HepG2 (cell line): ENCODE data around the gene PNMA3. TPM values are rescaled to one million over a fixed set of nuclear protein-coding genes. Genes with fewer than 3 reads are reported as not detected.

ENCODE experiments used
- CEBPG ChIP-seq: IDR thresholded peaks from 2 replicates; pipeline ENCODE4 v1.6.1; 2016
- ESRRA ChIP-seq: sonication (generic); formaldehyde crosslinking; IDR thresholded peaks from 2 replicates; pipeline ENCODE4 v1.5.1; 2020; ENCODE audit warnings: mild to moderate bottlenecking, low read depth, missing genetic modification reagents
- FOXP4 ChIP-seq: sonication (generic); formaldehyde crosslinking; IDR thresholded peaks from 2 replicates; pipeline ENCODE4 v1.4.0; 2020; ENCODE audit warnings: missing genetic modification reagents
- HMGXB4 ChIP-seq, 2 experiments: sonication (generic) in 1 of 2; formaldehyde crosslinking in 1 of 2; IDR thresholded peaks; 2 replicates each; pipeline versions ENCODE4 v1.4.0 to v1.6.1; 2018 to 2020; ENCODE audit warnings: missing genetic modification reagents in 2 of 2, borderline replicate concordance in 1 of 2, low read depth in 1 of 2, mild to moderate bottlenecking in 1 of 2, missing biosample characterization in 1 of 2
- POGZ ChIP-seq: sonication (generic); formaldehyde crosslinking; IDR thresholded peaks from 2 replicates; pipeline ENCODE4 v1.4.0; 2020; ENCODE audit warnings: mild to moderate bottlenecking, missing genetic modification reagents
- RERE ChIP-seq: IDR thresholded peaks from 2 replicates; pipeline ENCODE4 v1.6.1; 2016; ENCODE audit warnings: low read depth, missing genetic modification reagents, missing compliant biosample characterization
- REXO4 ChIP-seq: sonication (generic); formaldehyde crosslinking; IDR thresholded peaks from 2 replicates; pipeline ENCODE4 v1.8.0; 2022; ENCODE audit warnings: missing genetic modification reagents, mild to moderate bottlenecking, borderline replicate concordance
- SMARCE1 ChIP-seq: fragments of 450-650 bp; IDR thresholded peaks from 2 replicates; pipeline ENCODE4 v1.6.1; 2017; ENCODE audit warnings: borderline replicate concordance
- SOX5 ChIP-seq: IDR thresholded peaks from 2 replicates; pipeline ENCODE4 v1.6.1; 2016; ENCODE audit warnings: borderline replicate concordance
- TOPORS ChIP-seq: sonication (generic); formaldehyde crosslinking; IDR thresholded peaks from 2 replicates; pipeline ENCODE4 v1.8.0; 2023; ENCODE audit warnings: mild to moderate bottlenecking, missing genetic modification reagents
- XBP1 ChIP-seq: sonication (generic); formaldehyde crosslinking; IDR thresholded peaks from 2 replicates; pipeline ENCODE4 v1.5.0; 2020; ENCODE audit warnings: missing genetic modification reagents
- ZNF432 ChIP-seq: sonication (generic); formaldehyde crosslinking; IDR thresholded peaks from 2 replicates; pipeline ENCODE4 v1.5.0; 2020; ENCODE audit warnings: missing genetic modification reagents, mild to moderate bottlenecking, borderline replicate concordance
- ZNF550 ChIP-seq: sonication (generic); formaldehyde crosslinking; IDR thresholded peaks from 2 replicates; pipeline ENCODE4 v1.4.0; 2020; ENCODE audit warnings: mild to moderate bottlenecking, missing genetic modification reagents, borderline replicate concordance
- ZNF570 ChIP-seq: sonication (generic); formaldehyde crosslinking; IDR thresholded peaks from 2 replicates; pipeline ENCODE4 v1.4.0; 2020; ENCODE audit warnings: mild to moderate bottlenecking, missing genetic modification reagents, borderline replicate concordance
- ZNF7 ChIP-seq: IDR thresholded peaks from 2 replicates; pipeline ENCODE4 v1.6.1; 2016; ENCODE audit warnings: missing biosample characterization, missing genetic modification reagents
- ZNF816 ChIP-seq: sonication (generic); formaldehyde crosslinking; IDR thresholded peaks from 2 replicates; pipeline ENCODE4 v1.8.0; 2022; ENCODE audit warnings: missing genetic modification reagents, mild to moderate bottlenecking, borderline replicate concordance
- polyA plus RNA-seq, 8 experiments: library from polyadenylated mRNA; depleted of rRNA in 3 of 8; stranded (reverse) in 7 of 8; unstranded in 1 of 8; fragments of >200 nt; fragmentation: Illumina TruSeq in 4 of 8; extraction: Trizol in 4 of 8; gene quantifications; 2 replicates each; pipeline versions ENCODE4 v1.2.1 to v1.2.3, GENCODE V29; 2011 to 2016; ENCODE audit warnings: low read depth in 4 of 8, missing spikeins in 1 of 8, mixed read lengths in 1 of 8; ENCODE audit not compliant: insufficient read depth in 1 of 8
- total RNA-seq, 5 experiments: library from RNA; depleted of rRNA; stranded (reverse); fragments of >200 nt; fragmentation: Illumina TruSeq; extraction: Trizol; gene quantifications; 2 replicates each; pipeline ENCODE4 v1.2.3, GENCODE V29; 2016; ENCODE audit warnings: low read depth in 1 of 5
- TF ChIP-seq, protein P1 (sequence below): sonication (generic); formaldehyde crosslinking; IDR thresholded peaks from 2 replicates; pipeline ENCODE4 v1.8.0; 2022; ENCODE audit warnings: missing genetic modification reagents, mild to moderate bottlenecking, borderline replicate concordance
- TF ChIP-seq, protein P2 (sequence below): IDR thresholded peaks from 2 replicates; pipeline ENCODE4 v1.6.1; 2016

The PNMA3 gene
- total and polyA plus RNA-seq, 2 of the 13 experiments (the other 11 are each of a cell fraction or from before 2014, with no cell fraction given) = not detected

DNA sequence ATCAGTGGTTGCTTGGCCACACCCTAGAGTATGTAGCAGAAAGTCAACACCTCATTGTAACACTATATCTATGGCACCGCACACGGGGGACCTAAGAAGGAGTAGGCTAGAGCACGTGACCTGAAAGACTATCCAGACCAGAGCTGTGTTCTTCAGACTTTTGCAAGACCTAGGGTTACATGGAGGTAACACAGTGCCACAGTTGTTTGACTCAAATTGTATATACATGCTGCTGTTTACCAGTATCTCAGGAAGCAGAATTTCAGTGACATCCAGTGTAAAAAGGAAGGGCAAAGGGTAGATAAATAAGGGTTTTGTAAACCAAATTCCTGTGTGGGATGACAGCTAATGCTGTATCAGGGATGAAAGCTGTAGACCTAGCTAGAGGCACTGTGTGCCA lies 46.1 kb downstream of the PNMA3 start (continued):
- TF ChIP-seq, protein P1, sequence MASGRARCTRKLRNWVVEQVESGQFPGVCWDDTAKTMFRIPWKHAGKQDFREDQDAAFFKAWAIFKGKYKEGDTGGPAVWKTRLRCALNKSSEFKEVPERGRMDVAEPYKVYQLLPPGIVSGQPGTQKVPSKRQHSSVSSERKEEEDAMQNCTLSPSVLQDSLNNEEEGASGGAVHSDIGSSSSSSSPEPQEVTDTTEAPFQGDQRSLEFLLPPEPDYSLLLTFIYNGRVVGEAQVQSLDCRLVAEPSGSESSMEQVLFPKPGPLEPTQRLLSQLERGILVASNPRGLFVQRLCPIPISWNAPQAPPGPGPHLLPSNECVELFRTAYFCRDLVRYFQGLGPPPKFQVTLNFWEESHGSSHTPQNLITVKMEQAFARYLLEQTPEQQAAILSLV = no peak
- TF ChIP-seq CEBPG (CRISPR knock-in tag) (peak; percentile 46), XBP1 (no peak), SMARCE1 (no peak), POGZ (CRISPR knock-in tag) (no peak), RERE (CRISPR knock-in tag) (no peak), ZNF570 (CRISPR knock-in tag) (no peak), REXO4 (no peak), ZNF432 (no peak), ZNF816 (CRISPR knock-in tag) (peak; percentile 37; the same call in 1 of the 2 replicates), HMGXB4 (CRISPR knock-in tag; IDR thresholded peaks at IDR 0.05; ENCODE audit: borderline replicate concordance in 1 of 2, low read depth in 1 of 2) (no peak), ZNF550 (CRISPR knock-in tag) (no peak), TOPORS (CRISPR knock-in tag) (no peak), SOX5 (CRISPR knock-in tag) (peak; percentile 84), FOXP4 (CRISPR knock-in tag) (peak; percentile 88), ESRRA (no peak), ZNF7 (no peak)
- TF ChIP-seq, protein P2, sequence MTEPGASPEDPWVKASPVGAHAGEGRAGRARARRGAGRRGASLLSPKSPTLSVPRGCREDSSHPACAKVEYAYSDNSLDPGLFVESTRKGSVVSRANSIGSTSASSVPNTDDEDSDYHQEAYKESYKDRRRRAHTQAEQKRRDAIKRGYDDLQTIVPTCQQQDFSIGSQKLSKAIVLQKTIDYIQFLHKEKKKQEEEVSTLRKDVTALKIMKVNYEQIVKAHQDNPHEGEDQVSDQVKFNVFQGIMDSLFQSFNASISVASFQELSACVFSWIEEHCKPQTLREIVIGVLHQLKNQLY = 0 out of 2 replicates have a peak, but pooled peaks have one; percentile 16
